Measurements from ENCODE around the gene CCDC88C. TPM values are rescaled to one million over a fixed set of nuclear protein-coding genes. Genes with fewer than 3 reads are reported as not detected.

CCDC88C gene
- total RNA-seq, 1 donor from 2014 or later, result 9.2 TPM

GRCh38 chr14:91317381-91318308, 100.0 kb downstream of the CCDC88C start:
- Histone ChIP-seq H3K27ac (peak overlapping the region in 1 of 2 donors; percentile 11), H3K9me3 (no peaks in the 10 kb centered on the region), H3K4me1 (no peaks in the 10 kb centered on the region), H3K36me3 (no peaks in the 10 kb centered on the region), H3K4me3 (no peak overlapping the region), H3K27me3 (no peaks in the 10 kb centered on the region)
- no peak for TF ChIP-seq CTCF (IDR thresholded peaks at IDR 0.05)
- DNase-seq (ENCODE audit: low spot score in 2 of 2), result peak; percentile 32 to 72
- intact Hi-C loops (cut with DNase I), result no loop called here

- Histone ChIP-seq H3K27ac (no peak overlapping the region), H3K4me1 (no peaks in the 10 kb centered on the region), H3K9me3 (no peaks in the 10 kb centered on the region), H3K36me3 (no peaks in the 10 kb centered on the region), H3K4me3 (no peak overlapping the region), H3K27me3 (no peaks in the 10 kb centered on the region)
- no peak for TF ChIP-seq CTCF (IDR thresholded peaks at IDR 0.05)
- DNase-seq (ENCODE audit: low spot score in 2 of 2), result no peak
- intact Hi-C loops (cut with DNase I), result no loop called here
Measured at GRCh38 chr14:91316761-91317160, 100.9 kb downstream of the CCDC88C start.

- Histone ChIP-seq H3K4me3 (no peak overlapping the region), H3K4me1 (no peaks in the 10 kb centered on the region), H3K27me3 (no peaks in the 10 kb centered on the region), H3K9me3 (no peaks in the 10 kb centered on the region), H3K27ac (no peak overlapping the region), H3K36me3 (no peaks in the 10 kb centered on the region)
- intact Hi-C loops (cut with DNase I), result no loop called here
- TF ChIP-seq CTCF (IDR thresholded peaks at IDR 0.05), result no peak
- no peak for DNase-seq (ENCODE audit: low spot score in 2 of 2)
Measured at GRCh38 chr14:91315844-91316267, 101.8 kb downstream of the CCDC88C start.

- no peak for TF ChIP-seq CTCF (IDR thresholded peaks at IDR 0.05)
- Histone ChIP-seq H3K27me3 (no peaks in the 10 kb centered on the region), H3K4me3 (no peak overlapping the region), H3K9me3 (no peaks in the 10 kb centered on the region), H3K4me1 (no peaks in the 10 kb centered on the region), H3K36me3 (no peaks in the 10 kb centered on the region), H3K27ac (no peak overlapping the region)
- no peak for DNase-seq (ENCODE audit: low spot score in 2 of 2)
- intact Hi-C loops (cut with DNase I), result no loop called here
Measured at GRCh38 chr14:91313852-91314251, 103.8 kb downstream of the CCDC88C start.

GRCh38 chr14:91313154-91313850, 104.3 kb downstream of the CCDC88C start:
- no peak for TF ChIP-seq CTCF (IDR thresholded peaks at IDR 0.05)

More at GRCh38 chr14:91313154-91313850, 104.3 kb downstream of the CCDC88C start:
- DNase-seq (ENCODE audit: low spot score in 2 of 2), result no peak
- intact Hi-C loops (cut with DNase I), result no loop called here
- Histone ChIP-seq H3K9me3 (no peaks in the 10 kb centered on the region), H3K27me3 (no peaks in the 10 kb centered on the region), H3K4me1 (no peaks in the 10 kb centered on the region), H3K4me3 (no peak overlapping the region), H3K36me3 (no peaks in the 10 kb centered on the region), H3K27ac (no peak overlapping the region)

Measured in ascending aorta (tissue), 2 donors.